H1 (cell line): ENCODE results near the gene SLC22A23. TPM values are rescaled to one million over a fixed set of nuclear protein-coding genes. Genes with fewer than 3 reads are reported as not detected.

Experiments used
- CTCF ChIA-PET: fragments of 300-600 bp; sonication (Branson Sonifier 250); formaldehyde crosslinking; loops from one replicate; lab custom pipeline; 2021; ENCODE audit not compliant: partially characterized antibody; lab: Charles Lee
- POLR2A ChIA-PET: fragments of 300-600 bp; sonication (Branson Sonifier 250); formaldehyde crosslinking; loops from one replicate; lab custom pipeline; 2021; ENCODE audit warnings: inconsistent platforms; ENCODE audit not compliant: partially characterized antibody; lab: Charles Lee
- DNase-seq, 2 experiments: peaks; one replicate each; pipeline versions ENCODE4 v3.0.0 to v3.0.0-alpha.2; 2010 to 2022; ENCODE audit warnings: low spot score in 2 of 2, low read depth in 1 of 2, mixed read lengths in 1 of 2
- FAIRE-seq: peaks from 2 replicates; lab custom pipeline; 2011; peaks lifted over from hg19 to GRCh38; lab: Jason Lieb, UNC
- H2AFZ ChIP-seq: 2 replicates; pipeline ENCODE4 v1.8.1; 2012; ENCODE audit warnings: low read length, inconsistent platforms
- H2AK5ac ChIP-seq: 2 replicates; pipeline ENCODE4 v1.6.1; 2013; ENCODE audit warnings: low read depth, low read length
- H2BK120ac ChIP-seq: replicated peaks from 2 replicates; pipeline ENCODE3; 2013; ENCODE audit warnings: low read depth, low read length, inconsistent platforms
- H2BK12ac ChIP-seq: 2 replicates; pipeline ENCODE4 v1.6.1; 2013; ENCODE audit warnings: low read depth, low read length
- H2BK15ac ChIP-seq: 2 replicates; pipeline ENCODE4 v1.6.1; 2013; ENCODE audit warnings: low read length
- H2BK20ac ChIP-seq: 2 replicates; pipeline ENCODE4 v1.6.1; 2013; ENCODE audit warnings: low read length
- H2BK5ac ChIP-seq: 2 replicates; pipeline ENCODE4 v1.6.1; 2013; ENCODE audit warnings: low read depth, low read length
- H3K14ac ChIP-seq: 2 replicates; pipeline ENCODE4 v1.6.1; 2013; ENCODE audit warnings: inconsistent platforms; ENCODE audit not compliant: insufficient read length
- H3K18ac ChIP-seq: 2 replicates; pipeline ENCODE4 v1.6.1; 2013; ENCODE audit warnings: low read length; ENCODE audit errors: extremely low read depth
- H3K23ac ChIP-seq: 2 replicates; pipeline ENCODE4 v1.6.1; 2013; ENCODE audit warnings: inconsistent platforms; ENCODE audit not compliant: insufficient read length
- H3K23me2 ChIP-seq: 2 replicates; pipeline ENCODE4 v1.6.1; 2013; ENCODE audit warnings: low read depth, low read length
- H3K27ac ChIP-seq: 2 replicates; pipeline ENCODE4 v1.6.1; 2011; ENCODE audit warnings: low read depth, low read length, inconsistent platforms
- H3K27me3 ChIP-seq, 4 experiments: replicated peaks in 1 of 4; 1 replicate in 1 of 4; 2 replicates in 3 of 4; pipeline versions ENCODE4 v1.6.1 to v1.8.1; 2011 to 2013; ENCODE audit warnings: low read length in 3 of 4, mild to moderate bottlenecking in 3 of 4, inconsistent platforms in 2 of 4, mixed read lengths in 2 of 4, moderate library complexity in 1 of 4; ENCODE audit not compliant: control insufficient read depth in 3 of 4, insufficient read depth in 3 of 4; ENCODE audit errors: extremely low read depth in 1 of 4
- H3K36me3 ChIP-seq, 4 experiments: 2 replicates each; pipeline versions ENCODE4 v1.6.1 to v1.8.1; 2011 to 2013; ENCODE audit warnings: mild to moderate bottlenecking in 4 of 4, low read length in 3 of 4, moderate library complexity in 2 of 4, control low read depth in 1 of 4, inconsistent platforms in 1 of 4; ENCODE audit not compliant: insufficient read depth in 4 of 4, control insufficient read depth in 2 of 4
- H3K4ac ChIP-seq: replicated peaks from 2 replicates; pipeline ENCODE3; 2013; ENCODE audit warnings: low read length, low read depth, mixed read lengths, inconsistent platforms; ENCODE audit not compliant: insufficient read length
- H3K4me1 ChIP-seq, 4 experiments: replicated peaks in 1 of 4; 1 replicate in 1 of 4; 2 replicates in 3 of 4; pipeline versions ENCODE4 v1.6.1 to v1.8.1; 2011 to 2013; ENCODE audit warnings: low read length in 3 of 4, inconsistent platforms in 2 of 4, mixed read lengths in 1 of 4; ENCODE audit not compliant: insufficient read depth in 4 of 4, control insufficient read depth in 3 of 4
- H3K4me2 ChIP-seq, 2 experiments: 2 replicates each; pipeline versions ENCODE4 v1.6.1 to v1.8.1; 2011 to 2013; ENCODE audit warnings: low read depth in 2 of 2, low read length in 2 of 2, control low read depth in 1 of 2, inconsistent platforms in 1 of 2, mild to moderate bottlenecking in 1 of 2; ENCODE audit not compliant: insufficient read depth in 1 of 2
- H3K4me3 ChIP-seq, 4 experiments: fragments of 200-600, 300-600 bp in 1 of 4; sonication (generic), shearing (Covaris generic), sonication (Bioruptor Twin) in 1 of 4; 2 replicates each; pipeline versions ENCODE4 v1.5.1 to v1.8.1; 2011 to 2016; ENCODE audit warnings: low read length in 4 of 4, low read depth in 3 of 4, control low read depth in 2 of 4, inconsistent platforms in 2 of 4, mild to moderate bottlenecking in 2 of 4, mixed read lengths in 1 of 4, moderate library complexity in 1 of 4; ENCODE audit not compliant: insufficient read depth in 2 of 4; ENCODE audit errors: extremely low read depth in 1 of 4
- H3K56ac ChIP-seq: replicated peaks from 2 replicates; pipeline ENCODE3; 2013; ENCODE audit warnings: low read depth, mild to moderate bottlenecking, mixed read lengths, low read length, inconsistent platforms; ENCODE audit not compliant: insufficient read length
- H3K79me1 ChIP-seq: 2 replicates; pipeline ENCODE4 v1.6.1; 2013; ENCODE audit warnings: low read depth, low read length, control low read depth
- H3K79me2 ChIP-seq, 2 experiments: 2 replicates each; pipeline versions ENCODE4 v1.6.1 to v1.8.1; 2012 to 2013; ENCODE audit warnings: low read length in 2 of 2, mild to moderate bottlenecking in 2 of 2, inconsistent platforms in 1 of 2; ENCODE audit not compliant: insufficient read depth in 2 of 2, control insufficient read depth in 1 of 2
- H3K9ac ChIP-seq, 4 experiments: replicated peaks in 1 of 4; 1 replicate in 1 of 4; 2 replicates in 3 of 4; pipeline versions ENCODE4 v1.6.1 to v1.8.1; 2011 to 2013; ENCODE audit warnings: low read depth in 3 of 4, low read length in 3 of 4, control low read depth in 2 of 4, mild to moderate bottlenecking in 2 of 4, moderate library complexity in 2 of 4, inconsistent platforms in 1 of 4; ENCODE audit errors: extremely low read depth in 1 of 4
- H3K9me3 ChIP-seq, 2 experiments: 2 replicates each; pipeline versions ENCODE4 v1.6.1 to v1.8.1; 2012 to 2013; ENCODE audit warnings: mild to moderate bottlenecking in 2 of 2, moderate library complexity in 2 of 2, control low read depth in 1 of 2, inconsistent platforms in 1 of 2, low read depth in 1 of 2, low read length in 1 of 2, mixed read lengths in 1 of 2; ENCODE audit not compliant: insufficient read depth in 2 of 2
- H4K20me1 ChIP-seq, 2 experiments: replicated peaks in 1 of 2; 2 replicates each; pipeline versions ENCODE3 to v1.8.1; 2011 to 2013; ENCODE audit warnings: inconsistent platforms in 2 of 2, low read length in 2 of 2, mild to moderate bottlenecking in 1 of 2; ENCODE audit not compliant: insufficient read depth in 2 of 2, control insufficient read depth in 1 of 2
- H4K5ac ChIP-seq: 2 replicates; pipeline ENCODE4 v1.6.1; 2013; ENCODE audit warnings: low read length, low read depth, mixed read lengths, inconsistent platforms; ENCODE audit not compliant: insufficient read length
- H4K8ac ChIP-seq: 2 replicates; pipeline ENCODE4 v1.8.0; 2013; ENCODE audit warnings: mild to moderate bottlenecking, moderate library complexity, low read length, inconsistent platforms; ENCODE audit not compliant: insufficient read depth; ENCODE audit errors: extremely low read depth
- H4K91ac ChIP-seq: replicated peaks from 2 replicates; pipeline ENCODE3; 2013; ENCODE audit warnings: low read length, mixed read lengths, inconsistent platforms; ENCODE audit not compliant: insufficient read length
- CHD1 ChIP-seq: IDR thresholded peaks from 2 replicates; pipeline ENCODE4 v1.6.1; 2012; ENCODE audit warnings: low read depth, low read length, improper control_type of control experiment
- CHD2 ChIP-seq: IDR thresholded peaks from 2 replicates; pipeline ENCODE4 v1.6.1; 2012; ENCODE audit warnings: low read length, improper control_type of control experiment
- CTBP2 ChIP-seq: IDR thresholded peaks from 2 replicates; pipeline ENCODE4 v1.7.0; 2011; ENCODE audit warnings: borderline replicate concordance, mild to moderate bottlenecking, moderate library complexity, mixed read lengths, low read length; ENCODE audit not compliant: insufficient read depth, insufficient read length
- FOSL1 ChIP-seq: IDR thresholded peaks from 2 replicates; pipeline ENCODE4 v1.6.1; 2011; ENCODE audit warnings: mild to moderate bottlenecking, low read depth, low read length, moderate library complexity; ENCODE audit not compliant: insufficient read depth
- KDM5A ChIP-seq: fragments of 200-600 bp; IDR thresholded peaks from 2 replicates; pipeline ENCODE4 v1.7.1; 2012; ENCODE audit warnings: mild to moderate bottlenecking, low read length, inconsistent platforms, mixed read lengths
- SP4 ChIP-seq: IDR thresholded peaks from 2 replicates; pipeline ENCODE4 v1.6.1; 2012; ENCODE audit warnings: low read length, inconsistent platforms
- SRF ChIP-seq: IDR thresholded peaks from 2 replicates; pipeline ENCODE4 v1.6.1; 2011; ENCODE audit warnings: mild to moderate bottlenecking, low read depth, low read length, moderate library complexity
- TEAD4 ChIP-seq: IDR thresholded peaks from 2 replicates; pipeline ENCODE4 v1.6.1; 2012; ENCODE audit warnings: low read depth, low read length, inconsistent platforms, mixed read lengths
- WGBS, 2 experiments: shearing (Covaris generic) in 1 of 2; methylation state at CpG; one replicate each; pipeline versions ENCODE4 v1.1.6 to v1.1.7; 2013 to 2015; ENCODE audit warnings: low lambda C conversion rate in 2 of 2, mixed read lengths in 2 of 2, inconsistent platforms in 1 of 2, low coverage in 1 of 2, missing lambda C conversion rate in 1 of 2; ENCODE audit not compliant: insufficient replicate concordance in 2 of 2, insufficient coverage in 1 of 2, insufficient read length in 1 of 2; ENCODE audit errors: extremely low coverage in 1 of 2, missing lambda C conversion rate in 1 of 2; 5-methylcytosine and 5-hydroxymethylcytosine counted together
- polyA plus RNA-seq, 7 experiments: library from polyadenylated mRNA; depleted of rRNA in 3 of 7; stranded (reverse) in 5 of 7; unstranded in 2 of 7; fragments of >200 nt in 5 of 7; fragments of 200-250 nt in 2 of 7; gene quantifications; 1 replicate in 5 of 7; 2 replicates in 1 of 7; 4 replicates in 1 of 7; pipeline versions ENCODE4 v1.2.1 to v1.2.3, GENCODE V29; 2011 to 2013; ENCODE audit warnings: missing spikeins in 2 of 7, mixed read lengths in 2 of 7
- total RNA-seq: library from RNA; stranded (reverse); fragmentation: NEBNext Ultra II Directional; extraction: Animal tissue kit (Norgen Biotek cat#: 25700); gene quantifications from 2 replicates; pipeline ENCODE4 v1.2.1, GENCODE V29; 2021
- TF ChIP-seq, protein P1 (sequence below): IDR thresholded peaks from 2 replicates; pipeline ENCODE4 v1.6.1; 2011; ENCODE audit warnings: low read length, improper control_type of control experiment
- TF ChIP-seq, protein P2 (sequence below), 3 experiments: IDR thresholded peaks; 1 replicate in 2 of 3; 2 replicates in 1 of 3; pipeline versions ENCODE4 v1.5.1 to v1.6.1; 2011; ENCODE audit warnings: low read length in 3 of 3, mild to moderate bottlenecking in 3 of 3, inconsistent platforms in 2 of 3, low read depth in 1 of 3, moderate library complexity in 1 of 3; ENCODE audit not compliant: insufficient read depth in 1 of 3; ENCODE audit errors: control extremely low read depth in 1 of 3

SLC22A23 gene
- total and polyA plus RNA-seq, 2 of the 8 experiments (the other 6 are each of a cell fraction or from before 2014, with no cell fraction given): 9.9 to 38.4 TPM

DNA sequence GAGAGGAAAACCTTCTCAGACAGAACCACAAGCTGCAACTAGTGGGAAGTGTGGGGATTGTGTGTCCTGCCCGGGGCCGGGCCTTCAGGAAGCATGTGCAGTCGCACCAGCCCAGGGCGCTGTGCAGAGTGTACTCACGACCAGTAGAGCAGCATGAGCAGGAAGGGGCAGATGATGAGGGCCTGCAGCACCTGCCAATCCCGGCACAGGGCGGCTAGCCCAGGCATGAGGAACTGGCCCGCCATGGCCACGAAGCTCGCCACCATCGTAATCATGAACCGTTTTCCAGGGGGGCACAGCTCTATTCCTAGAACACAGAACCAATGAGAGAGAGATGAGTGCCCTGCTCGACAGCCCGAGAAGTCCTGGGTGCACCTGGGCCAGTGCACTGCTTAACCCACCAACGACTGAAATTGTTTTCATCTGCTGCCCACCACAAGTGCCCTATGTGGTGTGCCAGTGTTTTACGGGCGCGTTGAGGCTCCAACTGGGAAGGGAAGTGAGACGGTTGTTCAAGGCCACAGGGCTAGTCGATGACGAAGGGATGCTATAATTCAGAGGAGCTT, 133.1 kb downstream of the SLC22A23 start:
- Histone ChIP-seq H3K4me1 (peaks cover 0 to 5% (median 2%) of the 10 kb centered on the region in 4 experiments; a peak in 1 of 7 replicates), H3K18ac (no peak overlapping the region), H2BK120ac (no peak overlapping the region), H2AK5ac (no peak overlapping the region), H2AFZ (no peak overlapping the region), H3K4me2 (no peak overlapping the region), H3K14ac (no peak overlapping the region), H2BK20ac (no peak overlapping the region), H3K9me3 (no peaks in the 10 kb centered on the region), H3K79me2 (no peaks in the 10 kb centered on the region; a peak in 2 of 4 replicates), H2BK12ac (no peak overlapping the region), H4K91ac (no peak overlapping the region), H4K20me1 (peaks cover 0 to 2% of the 10 kb centered on the region in 2 experiments), H3K23ac (no peak overlapping the region), H2BK5ac (peak overlapping the region; percentile 48; the same call in 1 of the 2 replicates), H3K27ac (no peak overlapping the region), H3K23me2 (no peaks in the 10 kb centered on the region), H3K36me3 (peaks cover 0 to 2% (median 0%) of the 10 kb centered on the region in 4 experiments; a peak in 1 of 8 replicates), H3K56ac (no peak overlapping the region), H3K9ac (no peak overlapping the region), H3K79me1 (peaks cover 2% of the 10 kb centered on the region), H4K5ac (no peak overlapping the region), H4K8ac (no peak overlapping the region), H3K4me3 (no peak overlapping the region), H2BK15ac (no peak overlapping the region), H3K27me3 (no peaks in the 10 kb centered on the region), H3K4ac (no peak overlapping the region)
- ChIA-PET CTCF (interaction anchor here (1.1 to 2.8 kb wide), 8 partner anchors 12 to 420 kb away, joined by 3 to 10 read pairs (median 4); no protein-coding TSS in a partner anchor), POLR2A (no interaction called here)
- DNase-seq (no peak), FAIRE-seq (no peak)
- WGBS, 2 experiments: 94% methylated on average over 21 of the region's 21 CpGs; no CpG with 5 or more reads in 1 of the 2 experiments
- TF ChIP-seq TEAD4 (no peak), CTBP2 (no peak), FOSL1 (no peak), SP4 (no peak), KDM5A (no peak), CHD1 (no peak), CHD2 (no peak), SRF (no peak)
- TF ChIP-seq, protein P1, sequence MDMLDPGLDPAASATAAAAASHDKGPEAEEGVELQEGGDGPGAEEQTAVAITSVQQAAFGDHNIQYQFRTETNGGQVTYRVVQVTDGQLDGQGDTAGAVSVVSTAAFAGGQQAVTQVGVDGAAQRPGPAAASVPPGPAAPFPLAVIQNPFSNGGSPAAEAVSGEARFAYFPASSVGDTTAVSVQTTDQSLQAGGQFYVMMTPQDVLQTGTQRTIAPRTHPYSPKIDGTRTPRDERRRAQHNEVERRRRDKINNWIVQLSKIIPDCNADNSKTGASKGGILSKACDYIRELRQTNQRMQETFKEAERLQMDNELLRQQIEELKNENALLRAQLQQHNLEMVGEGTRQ: no peak
- TF ChIP-seq, protein P2, sequence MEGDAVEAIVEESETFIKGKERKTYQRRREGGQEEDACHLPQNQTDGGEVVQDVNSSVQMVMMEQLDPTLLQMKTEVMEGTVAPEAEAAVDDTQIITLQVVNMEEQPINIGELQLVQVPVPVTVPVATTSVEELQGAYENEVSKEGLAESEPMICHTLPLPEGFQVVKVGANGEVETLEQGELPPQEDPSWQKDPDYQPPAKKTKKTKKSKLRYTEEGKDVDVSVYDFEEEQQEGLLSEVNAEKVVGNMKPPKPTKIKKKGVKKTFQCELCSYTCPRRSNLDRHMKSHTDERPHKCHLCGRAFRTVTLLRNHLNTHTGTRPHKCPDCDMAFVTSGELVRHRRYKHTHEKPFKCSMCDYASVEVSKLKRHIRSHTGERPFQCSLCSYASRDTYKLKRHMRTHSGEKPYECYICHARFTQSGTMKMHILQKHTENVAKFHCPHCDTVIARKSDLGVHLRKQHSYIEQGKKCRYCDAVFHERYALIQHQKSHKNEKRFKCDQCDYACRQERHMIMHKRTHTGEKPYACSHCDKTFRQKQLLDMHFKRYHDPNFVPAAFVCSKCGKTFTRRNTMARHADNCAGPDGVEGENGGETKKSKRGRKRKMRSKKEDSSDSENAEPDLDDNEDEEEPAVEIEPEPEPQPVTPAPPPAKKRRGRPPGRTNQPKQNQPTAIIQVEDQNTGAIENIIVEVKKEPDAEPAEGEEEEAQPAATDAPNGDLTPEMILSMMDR (IDR thresholded peaks at IDR 0.05; ENCODE audit: control extremely low read depth in 1 of 3, insufficient read depth in 1 of 3, low read depth in 1 of 3, low read length in 3 of 3): no peak
